Transverse colon (tissue), 4 donors: ENCODE results near the gene TRPM3. TPM values are rescaled to one million over a fixed set of nuclear protein-coding genes. Genes with fewer than 3 reads are reported as not detected.

Source experiments
- DNase-seq: peaks from one replicate; pipeline ENCODE4 v3.0.0-alpha.2; 2019
- H3K27ac ChIP-seq, 4 donors: fragments of 200-600 bp; sonication (generic); 2 replicates each; pipeline ENCODE4 v1.5.1; 2016 to 2018; ENCODE audit warnings: inconsistent platforms in 4 of 4
- H3K27me3 ChIP-seq: fragments of 200-600 bp; sonication (generic); 2 replicates; pipeline ENCODE4 v1.5.1; 2017; ENCODE audit warnings: inconsistent platforms
- H3K36me3 ChIP-seq, 4 donors: fragments of 200-600 bp; sonication (generic); 2 replicates each; pipeline ENCODE4 v1.5.1; 2017 to 2019; ENCODE audit warnings: inconsistent platforms in 4 of 4
- H3K4me1 ChIP-seq, 4 donors: fragments of 200-600 bp; sonication (generic); 2 replicates each; pipeline ENCODE4 v1.5.1; 2017 to 2020; ENCODE audit warnings: inconsistent platforms in 4 of 4
- H3K4me3 ChIP-seq, 4 donors: fragments of 200-600 bp; sonication (generic); 1 replicate in 1 of 4; 2 replicates in 3 of 4; pipeline versions ENCODE4 v1.5.1 to v1.6.1; 2017 to 2019; ENCODE audit warnings: inconsistent platforms in 4 of 4
- H3K9me3 ChIP-seq, 2 donors: fragments of 200-600 bp; sonication (generic); 2 replicates each; pipeline ENCODE4 v1.5.1; 2017 to 2019; ENCODE audit warnings: inconsistent platforms in 2 of 2
- EP300 ChIP-seq: sonication (generic); formaldehyde crosslinking; IDR thresholded peaks from one replicate; pipeline ENCODE4 v1.6.1; 2017; ENCODE audit warnings: antibody characterized with exemption, low read depth
- POLR2A ChIP-seq: fragments of 450-650 bp; IDR thresholded peaks from one replicate; pipeline ENCODE4 v1.6.1; 2016; ENCODE audit warnings: antibody characterized with exemption, mild to moderate bottlenecking, moderate library complexity
- POLR2AphosphoS5 ChIP-seq, 3 donors: sonication (generic); formaldehyde crosslinking; IDR thresholded peaks; one replicate each; pipeline ENCODE4 v1.6.1; 2016; ENCODE audit warnings: antibody characterized with exemption in 3 of 3
- WGBS, 2 donors: methylation state at CpG; one replicate each; pipeline ENCODE4 v1.1.5; 2018; ENCODE audit warnings: low coverage in 1 of 2; 5-methylcytosine and 5-hydroxymethylcytosine counted together
- in situ Hi-C, 4 donors: fragments of 200-750 bp; cut with MboI; loops; one replicate each; pipeline versions ENCODE4 v1.15.0 to v1.15.1; 2017; ENCODE audit warnings: low sequenced_read_pairs in 3 of 4, low pct_ligation_motif_present in 1 of 4, low pct_unique_long_range_greater_than_20kb in 1 of 4
- intact Hi-C: fragments of 100-400 bp; cut with DNase I; formaldehyde crosslinking; loops from one replicate; pipeline ENCODE4 v1.15.1; 2023; ENCODE audit warnings: low total_unique reads
- total RNA-seq, 4 donors: library from RNA; depleted of rRNA; stranded (reverse); fragments of >200 nt; gene quantifications; one replicate each; pipeline ENCODE4 v1.1.0, GENCODE V29; 2016
- TF ChIP-seq, protein P1 (sequence below), 5 experiments: fragments of 200-600 bp in 3 of 5; fragments of 450-650 bp in 2 of 5; sonication (generic) in 3 of 5; IDR thresholded peaks; 1 replicate in 2 of 5; 2 replicates in 3 of 5; pipeline ENCODE4 v1.5.1; 2016 to 2017; ENCODE audit warnings: antibody characterized with exemption in 5 of 5, inconsistent platforms in 3 of 5, mild to moderate bottlenecking in 2 of 5, moderate library complexity in 1 of 5

The TRPM3 gene
- total RNA-seq, 4 donors from 2014 or later, result 0.16 to 1.2 (median 0.32) TPM

DNA sequence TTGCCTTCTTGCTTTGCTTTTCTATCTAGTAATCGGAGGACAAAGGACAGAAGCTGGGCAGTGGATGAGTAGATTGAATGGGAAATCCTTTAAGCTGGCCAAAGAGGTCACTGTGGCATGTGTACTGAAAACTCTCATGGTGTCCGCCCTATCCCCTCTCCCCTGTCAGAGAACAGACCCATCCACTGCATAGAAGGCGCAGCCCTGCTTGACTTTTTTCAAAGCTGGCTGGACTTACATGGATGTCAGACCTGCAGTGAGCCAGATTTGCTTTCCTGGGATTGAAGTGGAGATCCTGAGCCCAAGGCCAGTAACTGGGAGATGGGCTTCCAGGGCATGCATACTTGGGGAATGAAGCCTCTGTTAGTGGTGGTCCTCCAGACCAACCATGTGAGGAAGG is 329.5 kb downstream of the TRPM3 start:
- Histone ChIP-seq H3K27ac (no peak overlapping the region), H3K9me3 (no peaks in the 10 kb centered on the region), H3K36me3 (no peaks in the 10 kb centered on the region), H3K4me3 (no peak overlapping the region), H3K4me1 (no peaks in the 10 kb centered on the region), H3K27me3 (no peaks in the 10 kb centered on the region)
- DNase-seq, result no peak
- intact Hi-C loops (no loop called here), in situ Hi-C loops (no loop called here)
- WGBS, 2 donors, result 91 to 100% methylated on average over 1 to 3 of the region's 3 CpGs
- TF ChIP-seq POLR2AphosphoS5 (IDR thresholded peaks at IDR 0.05), result no peak
- TF ChIP-seq EP300, result no peak
- TF ChIP-seq, protein P1, sequence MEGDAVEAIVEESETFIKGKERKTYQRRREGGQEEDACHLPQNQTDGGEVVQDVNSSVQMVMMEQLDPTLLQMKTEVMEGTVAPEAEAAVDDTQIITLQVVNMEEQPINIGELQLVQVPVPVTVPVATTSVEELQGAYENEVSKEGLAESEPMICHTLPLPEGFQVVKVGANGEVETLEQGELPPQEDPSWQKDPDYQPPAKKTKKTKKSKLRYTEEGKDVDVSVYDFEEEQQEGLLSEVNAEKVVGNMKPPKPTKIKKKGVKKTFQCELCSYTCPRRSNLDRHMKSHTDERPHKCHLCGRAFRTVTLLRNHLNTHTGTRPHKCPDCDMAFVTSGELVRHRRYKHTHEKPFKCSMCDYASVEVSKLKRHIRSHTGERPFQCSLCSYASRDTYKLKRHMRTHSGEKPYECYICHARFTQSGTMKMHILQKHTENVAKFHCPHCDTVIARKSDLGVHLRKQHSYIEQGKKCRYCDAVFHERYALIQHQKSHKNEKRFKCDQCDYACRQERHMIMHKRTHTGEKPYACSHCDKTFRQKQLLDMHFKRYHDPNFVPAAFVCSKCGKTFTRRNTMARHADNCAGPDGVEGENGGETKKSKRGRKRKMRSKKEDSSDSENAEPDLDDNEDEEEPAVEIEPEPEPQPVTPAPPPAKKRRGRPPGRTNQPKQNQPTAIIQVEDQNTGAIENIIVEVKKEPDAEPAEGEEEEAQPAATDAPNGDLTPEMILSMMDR (IDR thresholded peaks at IDR 0.05), result no peak
- TF ChIP-seq POLR2A, result no peak

DNA sequence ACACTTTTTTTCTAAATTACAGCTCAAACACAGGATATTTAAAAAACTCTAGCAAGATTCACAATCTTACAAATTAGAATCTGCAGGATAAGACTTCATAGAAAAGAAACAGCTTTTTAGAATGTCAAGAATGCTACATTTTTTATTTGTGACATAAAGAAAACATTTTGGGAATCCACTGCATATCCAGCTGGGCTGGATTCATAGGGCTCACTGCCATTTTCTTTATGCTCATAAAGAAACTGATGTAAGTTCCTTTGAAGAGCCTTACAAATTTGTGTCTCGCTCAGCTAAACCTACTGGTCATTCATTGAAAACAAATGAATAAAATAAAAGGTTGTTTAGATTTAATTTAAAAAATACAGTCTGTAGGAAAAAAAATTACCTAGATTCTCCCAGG is 332.3 kb downstream of the TRPM3 start:
- DNase-seq, result no peak
- H3K4me3 ChIP-seq, result no peak overlapping the region
- no peak overlapping the region for H3K27ac ChIP-seq
- no peaks in the 10 kb centered on the region for H3K36me3 ChIP-seq
- no peaks in the 10 kb centered on the region for H3K27me3 ChIP-seq
- TF ChIP-seq POLR2A (no peak), EP300 (no peak)
- intact Hi-C loops, result no loop called here
- H3K4me1 ChIP-seq, result no peaks in the 10 kb centered on the region
- no peaks in the 10 kb centered on the region for H3K9me3 ChIP-seq
- in situ Hi-C loops, result no loop called here
- 87% methylated on average over 1 of the region's 1 CpG for WGBS, 2 donors

DNA sequence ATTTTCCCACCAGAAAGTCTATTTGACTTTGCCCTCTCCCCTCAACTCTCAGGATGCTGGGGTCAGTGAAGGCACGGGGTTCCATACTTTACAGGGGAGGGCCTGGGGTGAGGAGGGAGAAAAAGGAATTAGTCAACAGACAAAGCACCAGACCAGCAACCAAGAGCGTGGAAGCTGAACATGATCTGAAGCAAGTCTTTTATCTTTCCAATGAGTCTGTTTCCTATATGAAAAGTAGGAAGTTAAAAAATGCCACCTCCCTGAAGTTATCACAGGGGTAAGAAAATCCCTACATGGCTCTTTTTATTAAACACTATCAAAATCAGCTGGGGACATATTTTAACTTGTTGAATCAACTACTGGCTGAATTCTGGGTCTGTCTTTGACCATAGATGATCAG is 337.0 kb downstream of the TRPM3 start:
- Histone ChIP-seq H3K4me1 (no peaks in the 10 kb centered on the region), H3K27me3 (no peaks in the 10 kb centered on the region), H3K9me3 (no peaks in the 10 kb centered on the region), H3K4me3 (no peak overlapping the region), H3K36me3 (no peaks in the 10 kb centered on the region), H3K27ac (no peak overlapping the region)
- WGBS, 2 donors, result 64 to 78% methylated on average over 1 to 2 of the region's 2 CpGs
- in situ Hi-C loops, result no loop called here
- no peak for DNase-seq
- intact Hi-C loops, result no loop called here
- TF ChIP-seq POLR2A (no peak), POLR2AphosphoS5 (IDR thresholded peaks at IDR 0.05) (no peak), EP300 (no peak)
- TF ChIP-seq, protein P1 (IDR thresholded peaks at IDR 0.05), result no peak

DNA sequence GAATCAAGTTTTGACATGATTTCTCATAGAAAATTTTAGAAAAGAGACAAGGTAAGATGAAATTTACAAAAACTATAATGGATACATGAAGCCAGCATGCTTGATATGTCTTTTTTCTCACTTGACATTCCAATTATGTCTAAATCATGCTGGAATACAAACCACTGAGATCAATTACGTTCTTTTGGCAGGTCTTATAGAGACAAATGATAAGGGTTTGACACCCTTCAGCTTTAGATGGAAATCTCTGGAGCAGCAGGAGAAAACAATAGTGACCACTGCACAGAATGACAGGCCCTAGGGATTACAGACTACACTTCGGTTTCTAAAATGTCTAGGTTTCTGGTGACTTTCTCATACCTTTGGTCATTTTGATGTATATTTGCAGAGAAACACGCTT is 342.9 kb downstream of the TRPM3 start:
- TF ChIP-seq POLR2A (no peak), EP300 (no peak)
- TF ChIP-seq, protein P1 (IDR thresholded peaks at IDR 0.05), result no peak
- H3K4me1 ChIP-seq, result no peaks in the 10 kb centered on the region
- H3K27me3 ChIP-seq, result no peaks in the 10 kb centered on the region
- DNase-seq, result no peak
- in situ Hi-C loops, result no loop called here
- intact Hi-C loops, result no loop called here
- H3K36me3 ChIP-seq, result no peaks in the 10 kb centered on the region
- no peaks in the 10 kb centered on the region for H3K9me3 ChIP-seq
- WGBS, 2 donors, result 75 to 79% methylated on average over 3 of the region's 3 CpGs
- no peak overlapping the region for H3K4me3 ChIP-seq
- H3K27ac ChIP-seq, result no peak overlapping the region

DNA sequence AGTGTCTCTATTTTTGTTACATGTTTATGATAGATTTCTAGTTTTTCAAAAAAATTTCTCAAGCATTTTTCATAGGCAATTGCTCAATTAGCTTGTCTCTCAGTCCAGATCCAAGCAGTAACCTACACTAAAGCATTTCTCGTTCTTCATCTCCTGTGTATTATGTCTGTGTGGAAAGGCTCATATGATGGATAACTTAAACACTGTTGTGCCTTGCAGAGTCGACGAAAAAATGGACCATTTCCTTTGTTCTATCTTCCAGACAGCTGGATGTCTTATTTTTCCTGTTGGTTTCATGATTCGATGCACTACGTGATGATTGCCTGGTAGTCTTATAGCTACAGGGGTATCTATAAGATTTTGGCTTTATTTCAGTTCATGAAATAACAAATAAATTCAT is 347.8 kb downstream of the TRPM3 start:
- 81 to 82% methylated on average over 5 of the region's 5 CpGs for WGBS, 2 donors
- H3K9me3 ChIP-seq, result no peaks in the 10 kb centered on the region
- no peak overlapping the region for H3K4me3 ChIP-seq
- intact Hi-C loops, result no loop called here
- in situ Hi-C loops, result no loop called here
- no peaks in the 10 kb centered on the region for H3K36me3 ChIP-seq
- TF ChIP-seq EP300, result no peak
- TF ChIP-seq, protein P1 (IDR thresholded peaks at IDR 0.05), result no peak
- no peak for TF ChIP-seq POLR2A
- no peak for TF ChIP-seq POLR2AphosphoS5 (IDR thresholded peaks at IDR 0.05)
- DNase-seq, result no peak
- no peaks in the 10 kb centered on the region for H3K4me1 ChIP-seq
- H3K27ac ChIP-seq, result no peak overlapping the region
- no peaks in the 10 kb centered on the region for H3K27me3 ChIP-seq
